Activated CD8-positive, alpha-beta memory T cell treated with anti-CD3 and anti-CD28 coated beads for 4 hours (primary cell): ENCODE data around the gene LRRC8B.

Source experiments
- DNase-seq, 2 donors: peaks; one replicate each; pipeline ENCODE4 v3.0.0-alpha.2; 2020; ENCODE audit warnings: low read depth in 2 of 2

LRRC8B gene

DNA sequence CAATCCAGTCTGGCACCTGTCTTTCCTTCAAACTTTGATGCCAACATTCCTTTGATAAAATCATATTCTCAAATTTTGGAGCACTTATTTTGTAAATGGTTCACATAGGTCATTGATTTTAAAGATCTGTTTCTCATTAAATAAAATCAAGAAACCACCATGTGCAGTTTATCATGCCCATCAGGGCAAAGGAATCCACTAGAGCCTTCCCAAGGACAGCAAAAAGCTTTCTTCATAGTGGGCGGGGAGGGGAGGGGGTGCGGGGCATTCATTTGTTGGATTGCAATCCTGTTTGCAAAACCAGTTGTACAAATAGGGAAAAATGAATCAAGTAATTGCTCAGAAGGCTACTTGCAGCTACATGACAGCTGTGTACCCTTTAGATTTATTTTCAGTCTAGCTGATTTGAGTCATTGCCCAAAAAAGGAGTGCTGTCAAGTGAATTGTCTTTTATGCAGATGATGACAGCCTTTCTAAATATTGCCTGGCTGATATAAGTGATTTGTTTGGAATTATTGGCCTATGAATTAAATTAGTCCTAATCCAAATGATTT lies 23.0 kb downstream of the LRRC8B start:
- no peak for DNase-seq

DNA sequence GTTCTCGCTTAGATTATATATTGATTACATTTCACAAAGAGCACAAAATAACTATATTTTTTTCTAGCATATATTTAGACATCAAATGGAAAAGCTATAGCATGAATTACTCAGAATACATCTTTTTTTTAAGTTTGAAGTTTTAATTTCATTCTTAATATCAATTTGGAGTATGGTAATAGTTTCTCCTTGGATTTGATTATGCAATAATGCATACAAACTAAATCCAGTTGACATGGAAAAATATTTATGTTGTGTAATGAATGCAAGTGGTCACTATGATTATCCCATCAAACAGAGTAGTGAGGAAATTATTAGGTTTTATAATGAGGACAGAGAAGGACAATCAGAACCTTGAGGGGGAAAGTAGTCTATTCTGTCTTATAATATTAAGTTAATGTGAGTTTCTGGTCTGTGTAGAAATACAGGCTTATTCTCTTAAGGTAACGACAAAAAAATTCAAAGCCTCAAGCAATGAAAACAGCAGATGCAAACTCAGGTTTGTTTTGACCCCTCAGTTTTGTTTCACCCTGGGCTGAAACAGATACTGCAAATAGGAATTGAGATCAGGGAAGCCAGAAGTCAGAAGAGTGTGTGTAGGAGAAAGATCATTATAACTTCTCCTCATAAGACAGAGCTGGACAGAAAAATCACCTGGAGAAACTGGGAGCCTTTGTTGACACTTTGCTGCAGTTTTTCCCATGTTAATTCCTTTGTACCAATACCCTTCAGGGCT lies 23.7 kb downstream of the LRRC8B start:
- no peak for DNase-seq

DNA sequence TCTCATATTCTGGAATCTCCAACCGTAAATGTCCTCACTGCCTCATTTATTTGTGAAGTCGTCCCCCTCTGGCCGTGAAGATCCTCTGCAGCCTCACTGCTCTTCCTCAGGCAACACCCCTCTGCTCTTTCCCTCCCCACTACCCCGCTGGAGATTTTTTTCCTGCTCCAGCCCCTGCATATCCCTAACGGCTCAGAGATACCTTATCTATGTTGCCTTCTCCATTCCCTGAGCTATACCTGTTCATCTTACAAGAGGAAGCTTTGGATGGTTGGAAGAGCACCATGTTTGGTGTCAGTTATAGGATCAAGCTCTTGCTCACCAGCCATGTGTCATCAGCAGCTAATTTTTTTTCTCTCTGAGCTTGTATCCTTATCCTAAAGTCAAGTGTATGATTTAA lies 26.4 kb downstream of the LRRC8B start:
- no peak for DNase-seq

DNA sequence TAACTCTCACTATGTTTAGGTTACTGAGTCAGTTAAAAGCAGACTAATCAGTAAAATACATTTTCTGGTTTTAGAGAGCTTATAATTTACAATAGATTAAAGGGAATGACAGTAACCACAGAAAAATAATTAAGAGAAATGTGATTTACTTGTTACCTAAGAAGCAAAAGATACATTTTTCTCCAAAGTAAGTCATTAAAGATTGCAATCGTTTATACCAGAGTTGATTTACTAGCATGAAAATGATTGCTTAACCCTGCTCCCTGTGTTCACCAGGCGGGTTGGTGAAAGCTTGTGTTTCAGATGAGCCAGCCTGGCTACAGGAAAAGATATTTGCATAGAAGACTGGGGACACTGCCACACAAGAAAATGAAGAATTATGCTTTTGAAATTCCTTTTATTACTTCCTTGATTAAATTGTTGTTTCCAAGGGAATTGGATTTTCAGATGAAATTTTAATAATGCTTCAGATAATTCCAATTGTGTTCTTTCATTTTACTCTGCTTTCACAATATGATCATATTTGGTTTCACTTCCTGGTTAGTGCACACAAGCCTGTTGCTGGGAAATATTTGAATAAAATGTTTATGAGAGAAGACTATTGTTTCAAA lies 27.9 kb downstream of the LRRC8B start:
- no peak for DNase-seq

DNA sequence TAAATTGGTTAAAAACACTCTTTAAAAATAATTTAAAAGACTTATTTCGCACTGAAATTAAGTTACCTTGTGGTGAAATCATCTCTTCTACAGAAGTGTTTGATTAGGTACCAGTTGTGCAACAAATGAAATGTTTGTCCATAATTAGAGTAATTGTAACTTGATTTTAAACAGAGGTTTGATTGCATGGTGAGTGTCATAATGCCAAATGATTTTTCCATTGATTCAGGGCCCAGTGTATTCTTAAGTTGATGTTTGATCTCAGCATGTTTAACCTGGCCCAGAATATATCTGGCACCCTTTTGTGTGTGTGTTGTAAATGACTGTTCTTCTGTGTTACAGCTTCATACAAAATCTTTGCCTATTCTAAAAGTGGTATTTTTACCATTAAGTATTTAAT lies 28.5 kb downstream of the LRRC8B start:
- DNase-seq, result no peak

DNA sequence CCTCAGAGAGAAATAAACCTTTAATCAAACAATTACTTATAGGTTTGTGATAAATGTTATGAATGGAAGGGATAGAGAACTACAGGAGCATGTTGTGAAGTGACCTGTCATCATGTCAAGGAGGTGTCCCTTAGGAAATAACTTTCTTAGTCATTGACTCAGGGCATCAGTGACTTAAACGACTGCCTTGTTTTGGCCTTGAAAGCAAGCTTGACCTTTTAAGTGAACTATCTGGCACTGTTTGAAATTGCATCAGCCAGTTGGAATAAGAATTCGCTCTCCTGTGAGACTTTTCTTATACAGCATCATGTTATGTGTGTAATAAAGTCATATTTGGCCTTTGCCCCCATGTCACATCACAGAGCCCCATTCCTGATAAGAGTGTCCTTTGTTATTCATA lies 30.9 kb downstream of the LRRC8B start:
- DNase-seq, result no peak

DNA sequence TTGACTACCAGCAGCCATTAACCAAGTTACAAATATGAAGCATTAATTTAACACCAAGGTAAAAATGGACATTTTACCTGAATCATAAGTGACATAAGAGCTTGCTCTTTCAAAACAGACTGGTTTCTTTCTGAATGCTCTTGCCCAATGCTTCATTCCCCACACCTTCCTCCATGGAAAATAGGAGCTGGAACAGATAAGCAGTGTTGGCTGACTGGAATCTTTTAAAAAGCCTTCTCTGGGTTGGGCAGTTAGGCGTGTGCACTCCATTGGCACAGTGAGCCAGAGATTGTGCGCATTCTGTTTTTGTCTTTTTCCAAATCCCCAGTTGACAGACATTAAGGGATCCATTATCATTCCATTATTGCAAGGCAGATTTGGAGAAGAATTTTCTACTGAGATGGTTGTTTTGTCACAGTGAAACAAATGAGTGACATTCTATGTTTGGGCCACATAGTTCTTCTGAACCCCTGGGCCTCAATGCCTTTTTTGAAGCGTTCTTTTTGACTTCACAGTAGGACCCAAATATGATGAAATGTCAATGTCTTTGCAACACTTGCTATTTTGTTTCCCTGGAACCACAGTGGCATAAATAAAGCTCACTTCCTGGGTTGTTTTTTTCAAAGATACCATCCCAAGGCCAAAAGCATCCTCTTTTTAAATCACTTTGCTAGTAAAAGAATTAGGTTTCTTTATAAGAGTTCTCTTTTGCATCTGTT lies 32.3 kb downstream of the LRRC8B start:
- no peak for DNase-seq

DNA sequence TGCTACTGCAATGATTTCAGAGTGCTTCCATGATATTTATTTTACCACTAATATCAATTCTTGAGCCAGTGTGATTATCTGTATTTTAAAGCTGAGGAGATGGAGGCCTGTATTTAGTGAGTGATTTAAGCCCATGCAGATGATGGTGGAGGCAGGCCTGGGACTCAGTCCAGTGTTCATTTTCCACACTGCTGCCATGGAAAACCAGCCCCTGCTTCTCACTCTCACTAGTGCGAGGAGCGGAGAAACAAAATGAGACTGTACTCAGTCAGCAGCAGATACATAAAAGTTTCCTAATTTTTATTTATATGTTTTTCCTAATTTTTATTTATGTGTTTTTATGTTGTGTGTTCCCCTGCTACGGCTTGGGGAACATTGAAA lies 32.8 kb downstream of the LRRC8B start:
- DNase-seq, result no peak

DNA sequence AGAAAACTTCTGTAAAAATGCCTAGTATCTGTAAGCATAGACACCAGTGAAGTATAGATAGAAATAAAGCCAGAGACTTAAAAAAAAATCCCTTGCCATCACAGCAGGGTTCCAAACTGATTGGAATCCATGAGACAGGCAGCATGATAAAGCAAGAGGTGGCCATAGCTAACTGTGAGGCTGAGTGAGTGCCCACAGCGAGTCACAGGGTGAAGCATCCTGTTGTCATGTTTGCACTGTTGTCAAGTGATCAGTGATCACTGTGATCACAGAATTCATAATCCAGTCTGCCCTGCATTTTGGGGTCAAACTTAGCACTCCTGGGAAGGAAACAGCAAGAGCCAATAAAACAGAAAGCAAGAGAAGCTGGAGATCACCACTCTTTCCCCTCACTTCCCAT lies 33.3 kb downstream of the LRRC8B start:
- no peak for DNase-seq

DNA sequence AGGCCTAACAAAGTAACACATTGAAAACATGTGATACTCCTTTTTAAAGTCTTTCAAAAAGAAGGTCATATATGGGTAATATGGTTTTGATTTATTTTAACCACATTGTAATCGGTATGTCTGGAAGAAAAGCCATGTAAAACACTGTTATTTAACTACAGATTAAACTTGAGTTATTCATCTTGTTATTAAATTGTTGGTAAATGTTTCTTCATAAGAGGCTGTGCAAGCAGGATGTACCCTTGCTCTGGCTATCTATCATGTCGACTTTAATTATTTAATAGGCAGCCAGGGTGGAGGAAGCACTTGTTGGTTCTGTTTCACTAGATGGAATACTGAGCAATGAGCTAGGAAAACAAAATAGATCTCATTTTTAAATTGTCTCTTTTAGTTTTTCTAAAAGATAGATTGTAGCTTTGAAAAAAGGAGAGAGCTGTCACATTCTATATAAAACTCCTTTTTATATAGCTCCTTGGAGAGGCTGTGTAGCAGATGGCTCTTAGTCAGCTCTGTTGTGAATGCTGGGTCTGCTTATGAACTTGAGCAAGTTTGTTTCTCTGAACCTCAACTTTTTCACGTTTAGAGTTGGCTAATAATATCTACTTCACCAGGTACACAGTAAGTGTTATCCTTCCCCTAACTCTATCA lies 39.5 kb downstream of the LRRC8B start:
- no peak for DNase-seq

DNA sequence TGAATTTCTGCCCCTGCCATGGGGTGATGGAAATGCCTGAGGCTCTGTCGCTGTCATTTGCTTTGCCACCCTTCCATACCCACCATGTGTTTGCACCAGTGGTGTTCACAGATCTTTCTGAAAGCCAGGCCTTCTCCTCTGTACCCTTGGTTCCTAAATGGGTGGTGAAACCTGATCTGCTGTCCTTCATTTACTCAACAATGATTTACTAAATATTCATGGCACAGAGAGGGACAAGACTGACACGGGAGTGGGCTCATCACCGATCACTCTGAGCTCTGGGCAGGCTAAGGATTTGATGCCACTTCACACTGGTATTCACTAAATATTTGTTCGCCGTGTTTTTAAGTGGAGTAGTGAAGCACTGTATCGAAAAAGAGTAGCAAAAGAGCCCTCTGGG lies 40.9 kb downstream of the LRRC8B start:
- no peak for DNase-seq

DNA sequence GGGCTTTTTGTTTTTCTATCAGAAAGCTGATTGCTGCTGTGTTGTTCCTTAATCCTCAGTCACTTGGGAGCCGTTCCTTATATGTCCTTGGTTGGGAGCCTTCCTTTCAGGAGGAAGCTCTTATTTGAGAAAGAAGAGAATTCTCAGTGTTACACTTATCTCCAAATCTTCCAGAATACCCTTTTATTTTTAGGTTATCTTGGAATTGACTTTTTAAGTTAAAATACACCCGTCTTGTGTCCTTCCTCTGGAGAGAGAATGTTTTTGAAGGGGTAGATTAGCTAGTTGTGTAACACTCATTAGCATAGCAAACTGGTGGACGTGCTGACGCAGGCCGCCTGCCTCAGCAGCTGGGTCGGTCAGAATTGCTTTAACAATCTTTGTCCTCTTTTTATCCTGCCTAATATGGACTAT lies 42.1 kb downstream of the LRRC8B start:
- DNase-seq, result no peak

DNA sequence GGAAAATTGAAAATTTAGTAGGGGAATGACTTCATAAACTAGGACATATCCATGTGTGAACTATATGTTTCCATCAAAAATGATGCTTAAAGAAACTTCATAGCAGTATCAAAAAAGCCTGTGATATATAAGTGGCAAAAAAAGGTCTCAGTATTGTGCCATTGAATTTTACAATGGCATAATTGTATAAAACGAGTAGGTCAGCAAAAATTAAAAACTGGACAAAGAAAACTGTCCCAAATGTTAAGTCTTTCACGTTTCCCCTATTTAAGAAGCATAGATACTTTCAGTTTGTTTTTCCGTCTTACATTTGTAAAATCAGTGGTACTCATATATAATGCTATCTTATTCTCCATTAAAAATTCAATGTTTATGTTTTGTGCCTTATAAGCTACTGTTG lies 43.2 kb downstream of the LRRC8B start:
- DNase-seq, result no peak

DNA sequence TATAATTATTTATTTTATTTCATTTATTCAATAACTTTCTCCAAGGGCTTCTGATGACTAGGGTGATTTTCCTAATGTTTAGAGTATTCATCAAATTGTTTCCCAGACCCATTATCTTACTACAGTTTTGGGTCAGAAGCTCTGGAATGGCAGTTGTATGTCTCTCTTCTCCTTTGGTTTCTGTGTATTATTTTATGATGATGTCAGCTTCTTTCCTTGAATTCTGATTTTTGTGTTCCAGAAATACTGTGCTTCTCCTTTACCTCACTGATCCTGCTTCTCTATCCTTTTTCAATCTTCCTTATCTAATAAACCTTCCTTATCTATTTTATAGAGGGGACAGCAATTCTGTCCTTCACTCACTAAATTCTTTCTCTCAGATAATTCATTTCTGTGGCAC lies 48.8 kb downstream of the LRRC8B start:
- DNase-seq, result no peak

DNA sequence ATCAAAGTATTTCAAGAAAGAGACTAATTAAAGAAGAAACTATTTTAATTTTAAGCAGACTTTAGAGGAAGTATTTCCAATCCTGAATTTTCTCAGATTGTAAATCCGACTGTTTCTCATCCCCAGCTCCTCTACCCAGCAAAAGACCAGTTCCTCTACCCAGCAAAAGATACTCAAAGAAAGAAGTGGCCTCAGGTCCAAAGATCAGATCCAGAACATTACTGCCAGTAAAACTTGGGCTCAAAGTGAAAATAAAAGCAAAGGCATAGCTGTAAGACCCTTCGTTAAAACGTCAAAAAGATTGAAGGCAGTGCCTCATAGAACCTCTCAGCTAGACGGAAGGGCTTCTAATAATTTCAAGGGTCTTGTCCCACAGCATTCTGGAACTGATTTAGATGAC lies 50.0 kb downstream of the LRRC8B start:
- DNase-seq, result no peak

DNA sequence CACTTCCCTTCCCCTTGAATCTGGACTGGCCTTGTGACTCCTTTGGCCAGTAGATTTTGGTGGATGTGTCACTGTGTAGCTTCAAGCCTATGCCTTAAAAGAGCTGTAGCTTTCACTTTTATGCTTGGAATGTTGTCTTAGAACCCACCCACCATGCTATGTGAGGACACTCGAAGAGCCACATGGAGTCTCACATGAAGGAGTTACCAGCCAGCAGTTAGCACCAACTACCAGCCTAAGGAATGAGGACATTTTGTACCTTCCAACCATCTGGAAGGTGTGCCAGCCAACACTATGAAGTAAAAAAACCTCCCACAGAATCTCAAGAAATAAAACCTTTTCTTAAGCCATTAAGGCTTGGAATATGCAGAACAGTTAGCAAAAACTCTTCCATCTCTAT lies 50.6 kb downstream of the LRRC8B start:
- DNase-seq, result no peak

DNA sequence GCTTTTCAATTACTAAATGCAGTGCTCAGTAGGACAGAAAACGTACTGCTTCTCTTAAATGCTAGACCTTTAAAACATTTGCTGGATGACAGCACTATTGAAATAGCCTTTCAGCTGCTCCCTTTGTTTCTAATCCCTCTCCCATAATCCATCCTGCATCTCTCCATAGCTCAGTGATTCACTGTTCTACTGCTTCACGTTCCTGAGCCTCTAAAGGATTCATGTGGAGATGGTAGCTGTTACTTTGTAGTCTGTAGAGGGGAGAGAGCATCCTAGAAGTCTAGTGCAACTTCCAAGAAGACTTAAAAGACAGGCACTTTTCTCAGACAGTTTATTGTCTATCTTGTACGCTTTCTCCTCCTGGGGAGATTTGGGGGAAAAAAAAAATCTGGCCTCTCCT lies 51.4 kb downstream of the LRRC8B start:
- no peak for DNase-seq

DNA sequence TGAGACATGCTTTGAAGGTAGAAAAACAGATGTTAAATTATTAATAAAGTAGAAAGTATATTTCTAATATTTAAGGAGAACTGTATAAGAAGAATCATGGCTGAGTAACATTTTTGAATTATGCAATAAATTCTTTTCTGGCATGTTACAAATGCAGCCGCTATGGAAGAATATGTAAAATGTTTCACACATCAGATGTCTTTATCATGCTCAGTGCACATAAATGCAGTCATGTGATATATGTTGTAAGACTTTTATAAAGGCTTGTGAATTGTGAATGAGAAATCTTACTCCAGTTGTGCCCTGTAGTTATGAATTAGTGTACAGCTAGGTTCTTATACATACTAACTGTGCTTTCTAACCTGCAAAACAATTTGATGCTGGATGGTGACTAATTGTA lies 53.5 kb downstream of the LRRC8B start:
- DNase-seq, result no peak

DNA sequence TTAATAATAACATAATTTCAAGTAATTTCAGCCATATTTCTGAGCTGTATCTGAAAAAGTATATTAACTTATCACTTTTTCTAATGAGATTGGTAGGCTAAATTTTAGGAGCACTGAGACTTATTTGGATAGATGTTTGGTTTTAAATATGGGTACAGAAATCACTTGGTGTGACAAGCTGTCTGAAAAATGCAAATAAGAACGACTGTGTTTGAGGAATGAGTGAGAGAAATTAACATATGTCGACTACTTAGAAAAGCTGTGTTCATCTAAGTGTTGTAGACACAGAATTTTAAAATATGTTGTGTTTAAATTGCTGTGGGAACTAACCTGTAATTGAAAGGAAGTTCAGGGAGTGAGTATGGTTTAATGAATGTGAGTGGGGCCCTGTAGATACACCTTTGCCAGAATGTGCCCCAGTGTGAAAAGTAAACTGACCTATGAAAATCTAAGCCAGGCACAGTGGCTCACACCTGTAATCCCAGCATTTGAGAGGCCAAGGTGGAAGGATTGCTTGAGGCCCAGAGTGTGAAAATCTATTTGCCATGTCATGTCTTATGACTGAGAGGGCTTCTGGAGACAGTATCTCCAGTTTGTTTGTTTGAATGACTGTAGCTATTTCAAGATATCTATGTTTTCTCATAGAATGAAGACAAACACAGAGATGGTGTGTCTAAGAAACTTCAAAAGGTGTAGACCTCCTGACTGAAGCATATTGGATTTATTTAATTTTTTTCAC lies 54.5 kb downstream of the LRRC8B start:
- no peak for DNase-seq

DNA sequence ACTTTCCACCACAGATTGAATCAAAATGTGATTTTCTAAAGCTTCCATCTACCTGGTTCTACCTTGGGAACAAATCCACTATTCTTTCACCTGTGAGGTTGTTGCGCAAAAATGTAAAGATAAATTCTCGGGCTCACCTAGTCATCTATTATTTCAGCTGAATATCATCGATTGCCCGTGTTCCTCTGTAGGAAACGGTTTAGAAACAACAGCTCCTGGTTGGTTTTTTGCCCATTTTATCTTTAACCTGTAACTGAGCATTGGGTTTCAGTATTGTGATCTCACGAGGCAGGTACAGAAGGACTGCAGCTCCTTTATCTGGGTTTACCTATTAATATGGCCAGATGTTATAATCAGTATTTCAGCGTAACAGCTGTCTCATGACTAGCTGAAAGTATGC lies 55.4 kb downstream of the LRRC8B start:
- no peak for DNase-seq

DNA sequence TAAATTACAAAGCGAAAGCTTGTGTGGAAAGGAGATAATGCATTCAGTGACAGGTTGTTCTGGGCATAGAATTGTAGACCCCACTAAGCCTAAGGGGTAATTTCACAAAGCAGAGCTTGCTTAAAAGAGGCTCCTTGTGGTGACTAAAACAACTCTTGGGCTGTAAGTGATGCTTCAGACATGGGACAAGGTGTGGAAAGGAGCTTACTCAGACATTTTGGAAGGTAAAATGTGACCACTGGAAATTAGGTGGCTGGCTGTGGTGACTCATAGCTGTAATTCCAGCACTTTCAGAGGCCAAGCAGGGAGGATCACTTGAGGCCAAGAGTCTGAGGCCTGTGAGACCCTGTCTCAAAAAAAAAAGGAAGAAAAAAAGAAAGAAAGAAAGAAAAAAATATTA lies 57.2 kb downstream of the LRRC8B start:
- no peak for DNase-seq

DNA sequence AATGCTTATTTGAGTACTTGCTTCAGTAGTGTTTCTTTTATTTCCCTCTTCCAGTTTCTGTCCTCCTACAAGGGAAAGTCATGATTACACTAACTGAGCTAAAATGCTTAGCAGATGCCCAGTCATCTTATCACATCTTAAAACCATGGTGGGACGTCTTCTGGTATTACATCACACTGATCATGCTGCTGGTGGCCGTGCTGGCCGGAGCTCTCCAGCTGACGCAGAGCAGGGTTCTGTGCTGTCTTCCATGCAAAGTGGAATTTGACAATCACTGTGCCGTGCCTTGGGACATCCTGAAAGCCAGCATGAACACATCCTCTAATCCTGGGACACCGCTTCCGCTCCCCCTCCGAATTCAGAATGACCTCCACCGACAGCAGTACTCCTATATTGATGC lies 57.9 kb downstream of the LRRC8B start:
- no peak for DNase-seq
